ENCODE data around the gene ROBO3.

ROBO3 gene

GRCh38 chr11:124884340-124884739 is 19.1 kb downstream of the ROBO3 start:
- H3K27ac ChIP-seq (ENCODE audit: low read depth, low read length): no peak overlapping the region
- no peak overlapping the region for H3K4me3 ChIP-seq (ENCODE audit: low read depth, low read length)
- H3K79me2 ChIP-seq (ENCODE audit: control insufficient read depth, insufficient read depth, low read length, unreplicated experiment): no peaks in the 10 kb centered on the region
- H3K27me3 ChIP-seq (ENCODE audit: insufficient read depth, low read length): no peaks in the 10 kb centered on the region
- H3K4me1 ChIP-seq (ENCODE audit: control insufficient read depth, insufficient read depth, low read length, unreplicated experiment): no peaks in the 10 kb centered on the region
- no peak overlapping the region for H2AFZ ChIP-seq (ENCODE audit: low read length, unreplicated experiment)
- H3K36me3 ChIP-seq (ENCODE audit: insufficient read depth, low read length): no peaks in the 10 kb centered on the region

DNA sequence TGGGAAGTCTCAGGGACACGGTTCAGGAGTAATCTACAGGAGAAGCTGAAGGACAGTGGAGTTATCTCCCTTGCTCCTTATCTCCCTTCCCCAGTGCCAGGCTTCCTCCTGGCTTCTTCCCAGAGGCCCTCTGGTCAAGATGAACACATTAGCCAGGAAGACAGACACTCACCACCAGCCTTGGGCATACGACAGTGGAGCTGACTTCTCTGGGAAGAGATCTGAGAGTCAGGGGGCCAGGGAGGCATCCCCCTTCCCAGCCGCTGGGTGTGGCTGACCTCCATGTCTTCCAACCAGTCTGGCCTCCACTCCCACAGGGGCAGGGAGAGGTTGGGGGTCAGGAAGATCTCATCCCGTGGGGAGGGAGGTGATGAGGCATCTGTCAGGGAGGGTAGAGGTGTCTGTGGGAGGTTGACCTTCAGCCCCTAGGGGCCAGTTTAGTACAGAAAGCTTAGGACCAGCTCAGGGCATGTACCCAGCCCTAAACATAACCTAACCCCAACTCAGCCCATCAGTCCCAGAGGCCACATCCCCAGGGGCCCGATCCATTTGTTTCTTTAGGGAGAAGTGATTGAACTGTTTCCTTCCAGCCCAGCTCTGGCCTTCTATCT is 19.7 kb downstream of the ROBO3 start:
- Histone ChIP-seq H3K27me3 (ENCODE audit: insufficient read depth, low read length) (no peaks in the 10 kb centered on the region), H2AFZ (ENCODE audit: low read length, unreplicated experiment) (no peak overlapping the region), H3K79me2 (ENCODE audit: control insufficient read depth, insufficient read depth, low read length, unreplicated experiment) (no peaks in the 10 kb centered on the region), H3K4me3 (ENCODE audit: low read depth, low read length) (no peak overlapping the region), H3K36me3 (ENCODE audit: insufficient read depth, low read length) (no peaks in the 10 kb centered on the region), H3K27ac (ENCODE audit: low read depth, low read length) (no peak overlapping the region), H3K4me1 (ENCODE audit: control insufficient read depth, insufficient read depth, low read length, unreplicated experiment) (no peaks in the 10 kb centered on the region)

DNA sequence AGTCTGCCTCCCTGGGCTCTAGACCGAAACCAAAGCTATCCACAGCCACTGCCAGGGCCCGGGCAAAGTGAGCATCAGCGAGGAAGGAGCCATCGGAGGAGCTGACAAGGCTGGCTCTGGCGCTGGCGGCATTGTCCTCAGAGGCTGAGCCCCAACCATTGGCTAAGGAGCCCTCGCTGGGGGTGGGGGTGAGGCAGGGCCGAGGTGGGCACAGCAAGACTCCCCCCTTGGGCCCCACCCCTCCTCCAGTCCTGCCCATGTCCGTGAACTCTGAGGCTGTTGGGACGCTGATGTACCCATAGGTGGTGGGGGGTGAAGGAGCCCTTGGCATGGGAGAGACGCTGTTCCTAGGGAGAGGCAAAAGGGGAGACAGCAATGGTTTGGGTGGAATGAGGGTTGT is 21.2 kb downstream of the ROBO3 start:
- H3K27me3 ChIP-seq (ENCODE audit: insufficient read depth, low read length): no peaks in the 10 kb centered on the region
- no peak overlapping the region for H2AFZ ChIP-seq (ENCODE audit: low read length, unreplicated experiment)

DNA sequence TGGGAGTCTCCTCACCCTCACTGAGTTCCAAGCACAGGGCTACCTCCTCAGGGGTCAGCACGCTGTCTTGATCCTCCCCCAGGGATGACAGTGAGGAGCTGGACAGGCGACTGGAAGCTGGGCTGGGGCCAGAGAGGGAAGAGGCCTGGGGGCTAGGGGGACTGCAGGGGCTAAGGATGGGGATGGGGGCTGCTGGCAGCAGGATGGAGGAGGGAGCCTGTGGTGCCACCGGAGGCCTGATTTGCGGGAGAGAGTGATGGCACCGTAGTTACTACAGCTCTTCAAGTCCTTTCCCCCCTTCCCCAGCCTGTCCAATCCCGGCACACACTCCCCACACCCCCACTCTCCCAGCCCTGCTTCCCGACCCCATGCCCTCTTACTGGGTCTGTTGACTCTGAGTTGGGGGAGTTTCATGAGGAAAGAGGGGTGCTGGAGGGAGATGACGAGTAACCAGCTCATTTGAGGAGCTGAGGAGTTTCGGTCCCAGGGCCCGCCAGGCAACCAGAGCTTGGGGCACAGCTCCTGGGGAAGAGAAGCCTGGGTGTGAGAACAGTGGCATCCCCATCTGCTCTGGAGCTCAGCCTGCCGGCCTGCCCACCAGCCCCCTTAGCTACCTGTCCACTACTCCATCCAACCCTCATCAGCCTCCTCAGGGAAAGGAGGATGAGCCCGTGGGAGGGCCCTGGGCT is 21.9 kb downstream of the ROBO3 start:
- Histone ChIP-seq H3K27ac (ENCODE audit: low read depth, low read length) (no peak overlapping the region), H3K27me3 (ENCODE audit: insufficient read depth, low read length) (no peaks in the 10 kb centered on the region), H2AFZ (ENCODE audit: low read length, unreplicated experiment) (no peak overlapping the region), H3K4me1 (ENCODE audit: control insufficient read depth, insufficient read depth, low read length, unreplicated experiment) (no peaks in the 10 kb centered on the region), H3K4me3 (ENCODE audit: low read depth, low read length) (no peak overlapping the region), H3K36me3 (ENCODE audit: insufficient read depth, low read length) (no peaks in the 10 kb centered on the region), H3K79me2 (ENCODE audit: control insufficient read depth, insufficient read depth, low read length, unreplicated experiment) (no peaks in the 10 kb centered on the region)

More for the DNA sequence above, 21.2 kb downstream of the ROBO3 start:
- H3K79me2 ChIP-seq (ENCODE audit: control insufficient read depth, insufficient read depth, low read length, unreplicated experiment): no peaks in the 10 kb centered on the region
- H3K27ac ChIP-seq (ENCODE audit: low read depth, low read length): no peak overlapping the region
- no peaks in the 10 kb centered on the region for H3K4me1 ChIP-seq (ENCODE audit: control insufficient read depth, insufficient read depth, low read length, unreplicated experiment)
- no peak overlapping the region for H3K4me3 ChIP-seq (ENCODE audit: low read depth, low read length)
- no peaks in the 10 kb centered on the region for H3K36me3 ChIP-seq (ENCODE audit: insufficient read depth, low read length)

GRCh38 chr11:124887667-124888013 is 22.4 kb downstream of the ROBO3 start:
- no peaks in the 10 kb centered on the region for H3K27me3 ChIP-seq (ENCODE audit: insufficient read depth, low read length)
- no peak overlapping the region for H2AFZ ChIP-seq (ENCODE audit: low read length, unreplicated experiment)
- H3K79me2 ChIP-seq (ENCODE audit: control insufficient read depth, insufficient read depth, low read length, unreplicated experiment): no peaks in the 10 kb centered on the region
- no peak overlapping the region for H3K4me3 ChIP-seq (ENCODE audit: low read depth, low read length)
- no peaks in the 10 kb centered on the region for H3K4me1 ChIP-seq (ENCODE audit: control insufficient read depth, insufficient read depth, low read length, unreplicated experiment)
- H3K27ac ChIP-seq (ENCODE audit: low read depth, low read length): no peak overlapping the region
- no peaks in the 10 kb centered on the region for H3K36me3 ChIP-seq (ENCODE audit: insufficient read depth, low read length)

GRCh38 chr11:124889191-124890091 is 24.2 kb downstream of the ROBO3 start:
- Histone ChIP-seq H3K36me3 (ENCODE audit: insufficient read depth, low read length) (no peaks in the 10 kb centered on the region), H3K79me2 (ENCODE audit: control insufficient read depth, insufficient read depth, low read length, unreplicated experiment) (no peaks in the 10 kb centered on the region), H2AFZ (ENCODE audit: low read length, unreplicated experiment) (no peak overlapping the region), H3K27me3 (ENCODE audit: insufficient read depth, low read length) (no peaks in the 10 kb centered on the region), H3K4me3 (ENCODE audit: low read depth, low read length) (no peak overlapping the region), H3K27ac (ENCODE audit: low read depth, low read length) (no peak overlapping the region), H3K4me1 (ENCODE audit: control insufficient read depth, insufficient read depth, low read length, unreplicated experiment) (no peaks in the 10 kb centered on the region)

DNA sequence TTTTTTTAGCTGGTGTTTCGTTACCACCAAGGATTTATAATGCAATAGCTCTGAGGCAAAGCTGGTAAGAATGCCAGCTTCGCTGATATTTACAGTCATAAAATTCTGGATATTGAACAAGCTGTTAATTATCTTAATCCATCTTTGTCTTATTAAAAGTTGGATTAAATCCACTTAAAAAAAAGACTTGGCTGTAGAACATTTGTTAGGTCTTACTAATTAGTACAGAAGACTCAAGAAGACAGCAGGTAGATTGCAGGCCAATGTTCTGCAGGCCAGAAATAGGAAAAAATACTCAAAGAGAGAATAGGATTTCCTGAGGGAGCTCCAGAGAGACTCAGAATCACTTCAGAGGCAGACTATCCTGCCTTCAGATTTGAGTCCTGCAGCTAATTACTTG is 24.9 kb downstream of the ROBO3 start:
- Histone ChIP-seq H3K36me3 (ENCODE audit: insufficient read depth, low read length) (no peaks in the 10 kb centered on the region), H3K79me2 (ENCODE audit: control insufficient read depth, insufficient read depth, low read length, unreplicated experiment) (no peaks in the 10 kb centered on the region), H3K4me1 (ENCODE audit: control insufficient read depth, insufficient read depth, low read length, unreplicated experiment) (no peaks in the 10 kb centered on the region), H2AFZ (ENCODE audit: low read length, unreplicated experiment) (no peak overlapping the region), H3K27ac (ENCODE audit: low read depth, low read length) (no peak overlapping the region), H3K4me3 (ENCODE audit: low read depth, low read length) (no peak overlapping the region), H3K27me3 (ENCODE audit: insufficient read depth, low read length) (no peaks in the 10 kb centered on the region)

GRCh38 chr11:124890683-124891372 is 25.6 kb downstream of the ROBO3 start:
- H3K4me3 ChIP-seq (ENCODE audit: low read depth, low read length): no peak overlapping the region
- no peaks in the 10 kb centered on the region for H3K27me3 ChIP-seq (ENCODE audit: insufficient read depth, low read length)
- no peaks in the 10 kb centered on the region for H3K4me1 ChIP-seq (ENCODE audit: control insufficient read depth, insufficient read depth, low read length, unreplicated experiment)

DNA sequence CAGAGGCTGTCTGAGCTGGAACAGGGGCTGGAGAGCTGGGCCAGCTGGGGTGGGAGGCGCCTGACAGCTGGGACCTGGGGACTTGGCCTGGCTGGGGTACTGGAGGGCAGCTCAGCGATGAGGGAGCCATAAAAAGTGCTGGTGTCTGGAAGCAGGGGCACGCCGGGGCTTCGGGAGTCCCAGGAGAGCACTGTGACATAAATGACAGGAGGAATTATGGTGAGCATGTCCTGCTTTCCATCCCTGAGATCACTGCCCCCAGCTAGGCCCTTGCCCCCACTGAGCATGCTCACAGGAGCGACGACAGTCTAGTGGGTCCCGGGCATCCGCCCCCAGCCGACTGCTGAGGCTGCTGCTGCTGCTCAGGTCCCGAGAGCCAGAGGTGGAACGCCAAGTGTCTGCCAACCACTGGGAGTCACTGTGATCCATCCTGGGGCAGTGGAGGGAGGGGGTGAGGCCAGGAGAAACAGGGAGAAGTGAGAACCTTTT is 26.2 kb downstream of the ROBO3 start:
- Histone ChIP-seq H3K27ac (ENCODE audit: low read depth, low read length) (no peak overlapping the region), H3K36me3 (ENCODE audit: insufficient read depth, low read length) (no peaks in the 10 kb centered on the region), H2AFZ (ENCODE audit: low read length, unreplicated experiment) (no peak overlapping the region), H3K4me3 (ENCODE audit: low read depth, low read length) (no peak overlapping the region), H3K79me2 (ENCODE audit: control insufficient read depth, insufficient read depth, low read length, unreplicated experiment) (no peaks in the 10 kb centered on the region), H3K27me3 (ENCODE audit: insufficient read depth, low read length) (no peaks in the 10 kb centered on the region), H3K4me1 (ENCODE audit: control insufficient read depth, insufficient read depth, low read length, unreplicated experiment) (no peaks in the 10 kb centered on the region)

More at GRCh38 chr11:124890683-124891372, 25.6 kb downstream of the ROBO3 start:
- Histone ChIP-seq H3K79me2 (ENCODE audit: control insufficient read depth, insufficient read depth, low read length, unreplicated experiment) (no peaks in the 10 kb centered on the region), H3K36me3 (ENCODE audit: insufficient read depth, low read length) (no peaks in the 10 kb centered on the region), H2AFZ (ENCODE audit: low read length, unreplicated experiment) (no peak overlapping the region), H3K27ac (ENCODE audit: low read depth, low read length) (no peak overlapping the region)

GRCh38 chr11:124892146-124892545 is 26.9 kb downstream of the ROBO3 start:
- Histone ChIP-seq H3K36me3 (ENCODE audit: insufficient read depth, low read length) (no peaks in the 10 kb centered on the region), H3K27me3 (ENCODE audit: insufficient read depth, low read length) (no peaks in the 10 kb centered on the region), H3K4me3 (ENCODE audit: low read depth, low read length) (no peak overlapping the region), H2AFZ (ENCODE audit: low read length, unreplicated experiment) (no peak overlapping the region), H3K27ac (ENCODE audit: low read depth, low read length) (no peak overlapping the region), H3K4me1 (ENCODE audit: control insufficient read depth, insufficient read depth, low read length, unreplicated experiment) (peaks cover 5% of the 10 kb centered on the region), H3K79me2 (ENCODE audit: control insufficient read depth, insufficient read depth, low read length, unreplicated experiment) (no peaks in the 10 kb centered on the region)
